Body of pancreas (tissue), 4 donors: ENCODE results near the gene NOP9.
"Not testable (repeated sequence)": the region's sequence is repeated elsewhere in the genome, so short reads cannot be mapped to it uniquely, and the experiment has no call there.

Experiments used
- CTCF ChIP-seq, 7 experiments: fragments of 450-650 bp in 4 of 7; fragments of 200-600 bp in 3 of 7; sonication (generic) in 3 of 7; IDR thresholded peaks; one replicate each; pipeline ENCODE4 v1.5.1; 2016 to 2019; ENCODE audit warnings: antibody characterized with exemption in 7 of 7
- POLR2A ChIP-seq, 3 donors: fragments of 450-650 bp; IDR thresholded peaks; one replicate each; pipeline ENCODE4 v1.6.1; 2016; ENCODE audit warnings: antibody characterized with exemption in 3 of 3, mild to moderate bottlenecking in 2 of 3

DNA sequence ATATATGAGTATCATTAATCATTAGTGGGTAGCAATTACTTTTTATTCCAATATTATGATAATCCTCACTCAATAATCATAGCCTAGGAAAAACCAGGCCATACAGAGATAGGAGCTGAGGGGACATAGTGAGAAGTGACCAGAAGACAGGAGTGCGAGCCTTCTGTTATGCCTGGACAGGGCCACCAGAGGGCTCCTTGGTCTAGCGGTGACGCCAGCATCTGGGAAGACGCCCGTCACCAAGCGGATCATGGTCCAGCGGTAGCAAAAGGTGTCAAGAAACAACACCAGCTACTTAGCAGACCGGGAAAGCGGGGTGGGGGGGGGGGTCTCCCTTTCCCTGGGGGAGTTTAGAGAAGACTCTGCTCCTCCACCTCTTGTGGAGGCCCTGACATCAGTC is 28.3 kb downstream of the NOP9 start:
- TF ChIP-seq CTCF (IDR thresholded peaks at IDR 0.05) = peak; percentile 26 to 80 (median 70)
- not testable (repeated sequence) for TF ChIP-seq POLR2A (IDR thresholded peaks at IDR 0.05)
